Skin of body (tissue), 2 donors: ENCODE data around the gene SLC22A14. TPM values are rescaled to one million over a fixed set of nuclear protein-coding genes. Genes with fewer than 3 reads are reported as not detected.
"Not testable (repeated sequence)": the region's sequence is repeated elsewhere in the genome, so short reads cannot be mapped to it uniquely, and the experiment has no call there.

Experiments used
- DNase-seq: peaks from one replicate; lab custom pipeline; 2025; lab: John Stamatoyannopoulos, UW
- total RNA-seq: library from RNA; depleted of rRNA; stranded (reverse); fragments of >200 nt; gene quantifications from one replicate; pipeline ENCODE4 v1.2.3, GENCODE V29; 2014

Gene SLC22A14
- total RNA-seq, 1 donor from 2014 or later = 0.30 TPM

DNA sequence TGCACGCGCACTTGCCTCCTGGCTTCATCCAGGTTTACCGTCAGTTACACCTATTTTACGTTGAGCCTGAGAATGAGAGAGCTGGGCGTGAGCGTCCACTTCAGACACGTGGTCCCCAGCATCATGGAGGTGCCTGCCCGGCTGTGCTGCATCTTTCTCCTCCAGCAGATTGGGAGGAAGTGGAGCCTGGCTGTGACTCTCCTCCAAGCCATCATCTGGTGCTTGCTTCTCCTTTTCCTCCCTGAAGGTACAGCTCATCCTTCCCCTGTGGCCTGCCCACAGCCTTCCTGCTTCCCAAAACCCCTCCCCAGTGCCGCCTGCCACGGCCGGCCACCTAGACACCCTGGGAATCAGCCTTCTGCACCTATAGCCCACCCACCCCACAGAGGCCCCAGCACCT lies 31.6 kb downstream of the SLC22A14 start:
- DNase-seq = no peak

DNA sequence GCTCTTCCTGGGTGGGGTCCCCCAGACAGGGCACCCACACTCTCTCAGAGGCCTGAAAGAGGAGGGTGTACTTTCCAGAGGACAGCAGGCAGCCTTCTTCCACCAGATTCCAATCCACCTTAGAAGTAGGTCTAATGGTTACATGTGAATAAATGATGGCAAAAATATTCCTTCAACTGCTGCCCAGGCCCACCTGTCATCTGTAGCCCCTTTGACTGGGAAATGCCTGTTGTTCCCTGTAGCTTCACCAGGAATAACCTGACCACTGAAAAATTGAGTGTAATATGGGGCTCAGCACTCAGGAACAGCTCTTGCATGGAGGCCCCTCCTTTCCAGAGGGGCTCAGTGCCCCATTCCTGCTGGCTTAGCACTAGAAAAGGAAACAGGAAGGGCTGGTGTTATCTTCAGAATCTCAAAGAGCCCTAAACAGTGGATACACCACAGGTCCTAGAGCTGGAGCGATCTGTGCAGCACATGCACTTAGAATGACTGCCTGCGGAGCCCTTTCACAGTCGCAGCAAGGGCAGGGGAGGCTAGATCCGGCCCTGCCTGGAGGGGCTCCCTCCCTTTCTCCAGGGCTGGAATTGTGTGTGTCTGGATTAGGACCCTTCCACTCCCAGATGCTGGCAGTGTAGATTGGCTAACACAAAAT lies 32.1 kb downstream of the SLC22A14 start:
- no peak for DNase-seq

DNA sequence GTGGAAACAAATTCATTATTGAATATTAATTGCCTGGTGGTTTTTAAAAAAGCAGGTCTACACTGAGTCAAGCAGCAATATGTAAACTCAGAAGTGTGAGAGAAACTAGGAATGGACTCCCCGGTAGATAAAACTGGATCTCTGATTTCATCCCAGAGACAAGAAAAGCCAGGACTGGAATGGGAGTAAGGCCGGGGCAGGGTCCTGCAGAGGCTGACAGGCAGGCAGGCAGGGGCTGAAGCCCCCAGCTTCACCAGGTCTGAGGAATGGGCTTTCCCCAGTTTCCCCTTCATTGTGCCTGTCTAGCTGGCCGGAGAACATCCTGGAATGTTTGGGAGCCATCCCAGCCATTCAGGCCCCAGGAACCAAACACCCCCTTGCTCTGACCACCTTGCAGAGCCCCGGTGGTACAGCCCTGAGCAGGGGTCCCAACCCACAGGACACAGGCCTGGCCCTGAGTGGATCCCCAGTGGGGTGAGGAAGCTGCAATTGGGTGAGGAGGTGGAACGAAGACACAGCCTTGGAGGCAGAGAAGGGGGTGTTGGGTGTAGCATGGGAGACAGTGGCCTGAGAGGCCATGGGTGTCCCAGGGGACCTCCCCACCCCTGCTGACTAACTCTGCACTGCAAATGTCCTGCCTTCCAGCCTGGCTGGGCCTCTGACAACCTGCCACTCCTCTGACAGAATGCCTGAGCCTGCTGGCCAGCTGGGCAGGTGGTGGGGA lies 32.8 kb downstream of the SLC22A14 start:
- no peak for DNase-seq

DNA sequence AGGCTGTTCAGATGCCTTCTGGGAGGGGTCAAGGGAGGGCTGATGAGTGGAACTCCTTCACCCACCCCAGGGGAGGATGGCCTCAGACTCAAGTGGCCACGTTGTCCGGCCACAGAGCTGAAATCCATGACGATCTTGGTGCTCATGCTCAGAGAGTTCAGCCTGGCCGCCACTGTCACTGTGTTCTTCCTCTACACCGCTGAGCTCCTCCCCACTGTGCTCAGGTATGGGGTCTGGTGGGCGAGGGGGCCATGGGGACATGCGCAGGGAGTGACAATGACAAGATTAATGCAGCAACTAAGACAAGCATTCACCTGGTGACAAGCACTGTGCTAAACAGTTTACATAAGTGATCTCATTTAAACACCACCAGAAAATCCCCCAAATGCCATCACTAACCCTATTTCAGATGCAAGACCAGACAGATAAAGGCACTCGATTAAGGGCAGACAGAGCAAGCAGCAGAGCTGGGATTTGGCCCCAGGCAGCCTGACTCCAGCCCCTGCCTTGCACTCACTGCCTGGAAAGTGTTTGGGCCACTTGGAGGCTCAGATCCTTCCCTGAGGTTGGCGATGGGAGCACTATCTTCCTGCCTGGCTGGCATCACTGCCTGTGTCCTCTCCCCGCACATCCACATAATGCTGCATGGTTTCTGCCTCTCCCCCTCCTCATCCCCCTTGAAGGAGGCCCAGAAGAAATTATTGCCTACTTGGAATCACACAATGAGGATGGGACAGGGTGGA lies 33.6 kb downstream of the SLC22A14 start:
- DNase-seq = no peak

DNA sequence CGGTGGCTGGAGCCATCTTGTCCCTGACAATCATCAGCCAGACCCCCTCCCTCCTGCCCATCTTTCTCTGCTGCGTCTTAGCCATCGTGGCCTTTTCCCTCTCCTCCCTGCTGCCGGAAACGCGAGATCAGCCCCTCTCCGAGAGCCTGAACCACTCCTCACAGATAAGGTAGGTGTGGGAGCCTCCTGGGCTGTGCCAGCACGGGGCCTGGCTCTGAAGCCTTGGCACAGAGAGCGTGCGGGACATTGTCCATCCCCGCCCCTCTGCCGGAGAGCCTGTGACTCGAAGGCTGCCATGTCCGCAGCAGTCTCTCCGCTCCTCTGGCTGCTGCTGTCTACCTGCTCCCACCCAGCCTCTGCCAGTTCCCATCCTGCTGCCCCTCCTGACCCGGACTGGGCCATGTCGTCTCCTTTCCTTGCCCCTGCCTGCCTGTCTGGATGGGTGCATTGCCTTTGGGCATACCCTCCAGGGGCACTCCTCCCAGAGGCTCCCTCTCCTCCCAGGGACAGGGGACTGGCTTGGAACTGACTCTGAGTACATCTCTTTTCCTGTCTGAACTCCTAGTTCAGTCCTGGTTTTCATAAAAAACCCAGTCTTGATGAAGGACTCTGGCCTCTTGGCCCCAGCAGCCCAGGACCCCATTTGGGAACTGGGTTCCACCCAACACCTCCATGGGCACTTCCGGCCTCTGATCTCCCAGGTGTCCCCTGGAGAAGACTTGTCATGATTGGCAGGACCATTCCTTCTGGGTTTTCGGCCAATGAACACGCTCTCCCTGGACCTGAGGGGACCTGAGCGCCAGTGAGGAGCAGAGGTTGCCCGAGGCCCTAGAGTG lies 34.5 kb downstream of the SLC22A14 start:
- no peak for DNase-seq

DNA sequence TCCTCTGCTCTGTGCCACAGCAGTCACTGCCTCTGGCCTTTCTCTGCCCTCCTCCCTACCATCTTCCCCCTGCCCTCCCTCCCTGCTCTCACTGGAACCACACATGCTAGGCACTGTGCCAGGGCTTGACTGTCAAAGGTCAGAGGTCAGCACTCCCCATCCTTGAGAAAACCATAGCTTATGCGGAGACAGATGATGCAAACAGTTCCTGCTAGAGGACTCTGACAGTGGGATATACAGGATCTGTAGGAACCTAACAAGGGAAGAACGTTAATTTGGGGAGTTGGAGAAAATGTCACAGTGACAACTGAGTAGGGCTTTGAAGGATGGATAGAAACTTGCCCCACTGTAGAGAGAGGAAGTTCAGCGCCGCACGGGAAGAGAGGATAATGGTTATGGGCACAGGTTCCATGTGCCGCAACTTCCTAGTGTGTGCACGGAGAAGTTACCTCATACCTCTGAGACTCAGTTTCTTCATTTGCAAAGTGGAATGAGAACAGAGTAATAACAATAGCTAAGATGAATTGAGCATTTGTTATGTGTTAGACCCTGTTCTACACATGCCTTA lies 35.2 kb downstream of the SLC22A14 start:
- no peak for DNase-seq

DNA sequence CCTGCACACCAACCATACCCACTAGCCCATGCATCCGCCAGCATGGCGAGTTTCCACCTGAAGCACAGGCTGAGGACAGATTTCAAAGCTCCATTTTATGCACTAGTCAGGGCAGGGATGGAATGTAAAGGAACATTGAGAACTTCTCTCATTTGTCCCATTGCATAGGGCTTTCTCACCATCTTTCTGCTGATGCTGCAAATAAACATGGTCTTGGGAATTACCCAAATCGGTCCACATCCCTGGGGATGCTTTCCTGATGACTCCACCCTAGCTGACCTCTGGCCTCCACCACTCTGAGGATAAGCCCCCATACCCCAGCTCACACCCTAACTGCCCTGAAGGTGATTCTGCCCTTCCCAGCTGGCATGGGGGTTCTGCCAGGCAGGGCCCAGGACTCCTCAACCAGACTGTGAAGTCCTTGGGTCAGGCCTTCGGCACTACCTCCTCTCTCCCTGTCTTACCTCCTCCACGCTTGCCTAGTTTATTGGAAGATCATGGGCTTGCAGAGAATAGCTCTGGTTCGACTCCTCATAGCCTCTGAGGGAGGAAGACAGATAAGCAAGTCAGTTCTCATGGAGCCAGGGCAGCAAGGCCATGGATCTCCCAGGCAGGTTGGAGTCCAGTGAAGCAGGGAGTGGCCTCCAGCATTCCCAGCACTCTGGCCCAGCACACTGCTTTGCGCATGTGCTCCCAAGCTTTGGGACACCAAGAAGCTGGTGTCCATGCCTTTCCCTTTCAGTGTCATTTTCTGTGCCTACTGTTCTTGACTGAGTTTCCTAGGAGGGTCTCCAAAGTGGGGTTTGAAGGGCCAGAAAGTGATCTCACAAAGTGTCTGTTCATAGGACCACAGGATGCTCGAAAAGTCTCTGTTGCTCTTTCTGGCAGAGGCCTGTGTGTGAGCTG lies 36.9 kb downstream of the SLC22A14 start:
- DNase-seq = no peak

DNA sequence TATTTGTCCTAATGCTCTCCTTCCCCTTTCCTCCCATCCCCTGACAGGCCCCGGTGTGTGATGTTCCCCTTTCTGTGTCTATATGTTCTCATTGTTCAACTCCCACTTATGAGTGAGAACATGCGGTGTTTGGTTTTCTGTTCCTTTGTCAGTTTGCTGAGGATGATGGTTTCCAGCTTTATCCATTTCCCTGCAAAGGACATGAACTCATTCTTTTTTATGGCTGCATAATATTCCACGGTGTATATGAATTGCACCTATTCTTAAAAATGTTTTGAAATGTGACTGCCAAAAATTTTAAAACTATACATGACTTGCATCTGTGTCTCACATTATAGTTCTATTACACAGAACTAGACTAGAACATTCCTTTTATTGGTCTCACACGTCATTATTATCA lies 38.5 kb downstream of the SLC22A14 start:
- DNase-seq = not testable (repeated sequence)

DNA sequence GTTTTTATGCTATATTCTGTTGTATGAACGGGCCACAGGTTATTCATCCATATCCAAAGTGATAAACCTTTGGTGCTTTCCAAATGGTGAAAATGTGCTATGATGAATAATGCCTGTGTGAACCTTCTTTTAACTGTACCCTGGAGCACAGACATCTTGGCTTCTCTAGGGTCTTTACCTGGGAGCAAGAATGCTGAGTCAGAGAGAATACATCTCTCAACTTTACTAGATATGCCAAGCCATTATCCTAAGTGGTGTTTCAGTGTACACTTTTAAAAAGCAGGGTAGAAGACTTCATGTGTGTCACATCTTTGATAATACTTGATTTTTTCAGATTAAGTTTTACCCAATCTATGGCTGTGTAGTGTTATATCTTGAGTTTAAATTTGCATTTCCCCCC lies 41.0 kb downstream of the SLC22A14 start:
- DNase-seq = no peak

DNA sequence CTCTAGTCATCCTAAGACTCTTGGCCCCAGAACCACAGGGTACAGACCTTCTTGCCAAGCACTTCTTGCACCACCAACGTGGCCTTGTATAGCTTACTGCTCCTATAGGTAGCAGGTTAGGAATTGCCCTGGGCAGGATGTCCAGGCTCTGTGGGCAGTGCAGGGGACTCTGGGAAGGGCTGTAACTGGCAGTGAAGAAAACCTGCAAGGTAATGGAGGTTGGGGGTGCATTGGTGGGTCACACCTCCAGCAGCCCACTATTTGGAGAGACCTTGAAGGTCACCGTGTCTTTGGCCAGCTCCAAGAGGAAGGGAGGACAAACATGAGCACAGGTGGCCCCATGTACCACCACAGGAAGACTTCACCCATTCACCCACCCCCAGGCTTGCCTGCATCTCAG lies 43.2 kb downstream of the SLC22A14 start:
- DNase-seq = no peak

DNA sequence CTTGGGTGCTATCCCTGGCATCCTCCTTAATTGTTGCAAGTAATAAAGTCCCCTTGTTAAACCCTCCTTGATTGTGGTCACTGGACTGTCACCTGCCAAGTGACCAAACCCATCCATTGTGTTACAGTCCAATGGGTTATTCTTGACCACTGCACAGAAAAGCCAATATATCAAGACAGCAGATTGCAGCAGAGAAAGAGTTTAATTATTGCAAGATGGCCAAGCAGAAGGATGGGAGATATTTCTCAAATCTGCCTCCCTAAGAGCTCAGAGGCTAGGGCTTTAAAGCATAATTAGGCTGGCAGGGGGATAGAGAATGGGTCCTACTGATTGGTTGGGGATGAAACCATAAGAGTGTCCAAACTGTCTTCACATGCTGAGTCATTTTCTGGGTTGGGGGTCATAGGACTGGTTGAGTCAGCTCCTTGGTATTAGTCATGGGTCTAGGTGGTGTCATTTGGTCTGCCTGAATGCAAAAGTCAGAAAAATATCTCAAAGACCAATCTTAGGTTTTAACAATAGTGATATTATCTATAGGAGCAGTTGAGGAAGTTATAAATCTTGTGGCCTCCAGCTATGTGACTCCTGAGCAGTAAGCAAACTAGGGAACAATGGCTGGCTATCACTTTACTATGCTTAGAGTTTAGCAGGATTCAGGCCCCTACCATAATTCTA lies 45.4 kb downstream of the SLC22A14 start:
- no peak for DNase-seq

DNA sequence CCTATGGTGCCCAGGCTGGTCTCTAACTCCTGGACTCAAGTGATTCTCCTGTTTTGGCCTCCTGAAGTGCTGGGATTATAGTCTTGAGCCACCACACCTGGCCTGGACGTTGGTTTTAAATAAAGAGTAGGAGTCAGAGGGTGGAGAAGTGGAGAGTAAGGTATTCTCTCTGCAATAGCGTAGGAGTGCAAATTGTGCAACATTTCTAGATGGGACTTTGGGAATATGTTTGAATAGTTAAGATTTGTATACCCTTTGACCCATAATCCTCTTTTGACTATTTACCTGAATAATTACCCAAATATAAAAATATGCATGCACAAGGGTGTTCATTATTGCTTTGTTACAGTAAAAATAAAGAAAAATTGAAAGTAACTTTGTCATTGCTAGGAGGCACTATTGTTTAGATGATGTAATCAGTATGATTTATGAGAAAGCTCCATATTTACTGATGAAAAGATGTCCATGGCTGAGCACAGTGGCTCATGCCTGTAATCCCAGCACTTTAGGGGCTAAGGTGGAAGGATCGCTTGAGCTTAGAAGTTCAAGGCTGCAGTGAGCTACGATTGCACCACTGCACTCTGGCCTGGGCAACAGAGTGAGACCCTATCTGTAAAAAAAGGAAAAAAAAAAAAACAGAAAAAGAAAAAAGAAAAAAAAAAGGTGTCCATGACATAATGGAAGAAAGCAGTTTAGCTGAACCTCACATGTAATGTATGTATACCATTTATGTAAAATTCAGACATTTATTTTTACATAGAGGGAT lies 49.3 kb downstream of the SLC22A14 start:
- DNase-seq = no peak

DNA sequence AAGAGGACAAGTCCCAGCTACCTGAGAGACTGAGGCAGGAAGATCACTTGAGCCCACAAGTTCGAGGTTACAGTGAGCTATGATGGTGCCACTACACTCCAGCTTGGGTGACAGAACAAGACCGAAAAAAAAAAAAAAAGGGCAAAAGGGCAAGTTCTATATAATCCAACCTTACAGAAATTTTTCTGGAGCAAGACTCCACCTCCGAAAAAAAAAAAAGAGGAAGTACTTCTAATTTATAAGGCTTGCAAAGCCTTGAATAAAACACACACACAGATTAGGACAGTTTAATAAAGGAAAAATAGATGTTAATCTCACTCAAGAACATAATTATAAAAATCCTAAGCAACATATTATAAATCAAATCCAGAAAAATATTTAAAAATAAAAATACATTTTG lies 50.1 kb downstream of the SLC22A14 start:
- no peak for DNase-seq

DNA sequence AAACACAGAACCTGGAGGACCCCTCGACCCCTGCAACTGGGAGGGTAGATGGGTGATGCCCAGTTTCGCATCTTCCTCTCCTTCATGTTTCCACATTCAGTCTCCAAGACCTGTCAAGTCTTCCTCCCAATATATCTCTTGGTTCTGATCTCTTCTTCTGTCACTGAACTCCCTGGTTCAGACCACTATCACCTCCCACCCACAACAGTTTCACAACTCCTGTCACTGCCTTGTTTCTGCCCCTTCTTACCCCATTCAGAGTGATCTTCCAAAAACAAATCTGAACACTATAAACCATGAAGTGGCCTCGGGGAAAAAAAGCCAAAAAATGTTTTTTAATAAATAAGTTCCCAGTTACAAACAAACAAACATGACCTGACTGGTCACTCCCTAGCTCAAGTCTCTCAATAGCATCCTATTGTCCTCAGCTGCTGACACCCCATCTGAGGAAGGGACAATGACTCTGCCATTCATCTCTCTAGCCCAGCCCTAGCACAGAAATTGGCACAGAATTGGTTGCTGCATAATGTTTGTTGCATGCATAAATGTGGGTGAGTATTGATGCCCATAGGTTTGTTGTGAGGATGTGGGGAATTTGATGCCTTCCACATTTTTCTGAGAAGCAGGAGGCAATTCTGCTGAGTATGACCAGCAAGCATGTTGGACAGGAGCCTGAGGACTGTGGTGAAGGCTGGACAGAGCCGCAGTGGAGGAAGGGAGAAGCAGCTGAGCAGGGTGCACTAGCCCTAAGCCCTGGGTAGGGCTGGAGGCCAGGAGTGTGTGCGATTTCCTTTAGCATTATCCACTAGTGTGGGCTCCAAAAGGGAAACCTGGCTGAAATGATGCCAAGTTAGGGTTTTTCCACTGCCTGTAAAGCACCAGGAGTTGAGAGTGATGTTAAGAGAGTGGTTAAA lies 52.3 kb downstream of the SLC22A14 start:
- no peak for DNase-seq

DNA sequence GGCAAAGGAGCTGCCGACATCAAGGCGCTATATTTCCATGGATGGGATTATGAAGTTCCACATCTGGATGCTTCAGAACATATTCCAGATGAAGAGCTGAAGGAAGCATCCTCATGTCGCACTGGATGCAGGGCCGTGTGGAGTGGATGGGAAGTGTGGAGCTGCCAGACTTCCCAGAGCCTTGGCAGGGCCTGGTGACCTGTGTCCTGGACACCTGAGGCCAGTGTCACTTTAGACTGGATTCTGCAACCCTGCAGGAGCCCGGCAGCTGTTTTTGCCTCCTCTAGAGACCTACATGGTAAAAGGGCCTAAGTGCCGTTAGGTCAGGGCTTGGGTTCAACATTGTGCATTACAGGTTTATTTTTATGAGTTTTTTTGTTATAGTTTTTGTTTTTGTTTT lies 53.2 kb downstream of the SLC22A14 start:
- DNase-seq = no peak

DNA sequence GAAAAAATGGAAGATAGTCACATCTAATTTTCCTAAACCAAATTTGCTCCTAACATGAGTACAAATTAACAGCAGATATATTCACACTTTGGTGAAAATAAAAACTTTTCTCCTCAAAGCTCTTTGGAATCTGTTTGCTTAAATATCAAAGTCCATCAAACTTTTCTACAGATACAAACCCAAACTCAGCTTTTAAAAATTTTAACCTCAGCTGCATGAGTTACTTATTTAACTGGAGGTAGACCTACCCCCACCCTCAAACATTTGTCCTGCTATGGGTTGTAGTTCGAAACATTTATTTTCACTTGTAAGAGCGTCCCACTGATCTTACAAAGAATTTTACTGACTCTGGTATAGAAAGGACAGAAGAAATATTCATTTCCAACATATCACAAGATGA lies 55.6 kb downstream of the SLC22A14 start:
- no peak for DNase-seq

DNA sequence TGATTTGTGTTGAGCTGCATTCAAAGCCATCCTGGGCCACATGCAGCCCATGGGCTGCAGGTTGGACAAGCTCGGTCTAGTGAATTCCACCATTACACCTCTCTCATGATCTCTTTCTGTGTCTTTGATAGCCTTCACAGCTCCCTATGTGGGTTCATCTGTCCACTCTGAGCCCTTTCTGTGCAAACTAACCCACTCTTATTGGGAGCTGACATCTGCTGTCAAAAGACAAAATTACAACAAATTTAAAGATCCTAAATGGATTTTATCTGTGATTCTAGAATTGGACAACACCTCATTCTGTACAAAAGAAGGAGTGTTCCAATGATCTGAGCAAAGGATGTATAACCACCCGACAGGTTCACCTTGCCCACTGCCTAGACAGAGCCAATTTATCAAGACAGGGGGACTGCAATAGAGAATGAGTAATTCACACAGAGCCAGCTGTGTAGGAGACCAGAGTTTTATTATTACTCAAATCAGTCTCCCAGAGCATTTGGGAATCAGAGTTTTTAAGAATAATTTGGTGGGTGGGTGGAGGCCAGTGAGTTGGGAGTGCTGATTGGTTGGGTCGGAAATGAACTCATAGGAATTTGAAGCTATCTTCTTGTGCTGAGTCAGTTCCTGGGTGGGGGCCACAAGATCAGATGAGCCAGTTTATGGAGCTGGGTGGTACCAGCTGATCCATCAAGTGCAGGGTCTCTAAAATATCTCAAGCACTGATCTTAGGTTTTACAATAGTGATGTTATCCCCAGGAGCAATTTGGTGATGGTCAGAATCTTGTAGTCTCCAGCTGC lies 61.9 kb downstream of the SLC22A14 start:
- no peak for DNase-seq
